A172 (cell line): ENCODE measurements around the gene UBA7. TPM values are rescaled to one million over a fixed set of nuclear protein-coding genes. Genes with fewer than 3 reads are reported as not detected.
"Not testable (repeated sequence)": the region's sequence is repeated elsewhere in the genome, so short reads cannot be mapped to it uniquely, and the experiment has no call there.

Experiments
- DNase-seq: peaks from one replicate; pipeline ENCODE4 v3.0.0-alpha.2; 2015; ENCODE audit warnings: low spot score
- total RNA-seq: library from RNA; depleted of rRNA; stranded (reverse); fragments of >200 nt; shearing (Covaris generic); gene quantifications from 2 replicates; pipeline ENCODE4 v1.2.3, GENCODE V29; 2014; rRNA removed

UBA7 gene, protein sequence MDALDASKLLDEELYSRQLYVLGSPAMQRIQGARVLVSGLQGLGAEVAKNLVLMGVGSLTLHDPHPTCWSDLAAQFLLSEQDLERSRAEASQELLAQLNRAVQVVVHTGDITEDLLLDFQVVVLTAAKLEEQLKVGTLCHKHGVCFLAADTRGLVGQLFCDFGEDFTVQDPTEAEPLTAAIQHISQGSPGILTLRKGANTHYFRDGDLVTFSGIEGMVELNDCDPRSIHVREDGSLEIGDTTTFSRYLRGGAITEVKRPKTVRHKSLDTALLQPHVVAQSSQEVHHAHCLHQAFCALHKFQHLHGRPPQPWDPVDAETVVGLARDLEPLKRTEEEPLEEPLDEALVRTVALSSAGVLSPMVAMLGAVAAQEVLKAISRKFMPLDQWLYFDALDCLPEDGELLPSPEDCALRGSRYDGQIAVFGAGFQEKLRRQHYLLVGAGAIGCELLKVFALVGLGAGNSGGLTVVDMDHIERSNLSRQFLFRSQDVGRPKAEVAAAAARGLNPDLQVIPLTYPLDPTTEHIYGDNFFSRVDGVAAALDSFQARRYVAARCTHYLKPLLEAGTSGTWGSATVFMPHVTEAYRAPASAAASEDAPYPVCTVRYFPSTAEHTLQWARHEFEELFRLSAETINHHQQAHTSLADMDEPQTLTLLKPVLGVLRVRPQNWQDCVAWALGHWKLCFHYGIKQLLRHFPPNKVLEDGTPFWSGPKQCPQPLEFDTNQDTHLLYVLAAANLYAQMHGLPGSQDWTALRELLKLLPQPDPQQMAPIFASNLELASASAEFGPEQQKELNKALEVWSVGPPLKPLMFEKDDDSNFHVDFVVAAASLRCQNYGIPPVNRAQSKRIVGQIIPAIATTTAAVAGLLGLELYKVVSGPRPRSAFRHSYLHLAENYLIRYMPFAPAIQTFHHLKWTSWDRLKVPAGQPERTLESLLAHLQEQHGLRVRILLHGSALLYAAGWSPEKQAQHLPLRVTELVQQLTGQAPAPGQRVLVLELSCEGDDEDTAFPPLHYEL
- total RNA-seq: 13.1 and 19.7 TPM in 2 replicates

DNA sequence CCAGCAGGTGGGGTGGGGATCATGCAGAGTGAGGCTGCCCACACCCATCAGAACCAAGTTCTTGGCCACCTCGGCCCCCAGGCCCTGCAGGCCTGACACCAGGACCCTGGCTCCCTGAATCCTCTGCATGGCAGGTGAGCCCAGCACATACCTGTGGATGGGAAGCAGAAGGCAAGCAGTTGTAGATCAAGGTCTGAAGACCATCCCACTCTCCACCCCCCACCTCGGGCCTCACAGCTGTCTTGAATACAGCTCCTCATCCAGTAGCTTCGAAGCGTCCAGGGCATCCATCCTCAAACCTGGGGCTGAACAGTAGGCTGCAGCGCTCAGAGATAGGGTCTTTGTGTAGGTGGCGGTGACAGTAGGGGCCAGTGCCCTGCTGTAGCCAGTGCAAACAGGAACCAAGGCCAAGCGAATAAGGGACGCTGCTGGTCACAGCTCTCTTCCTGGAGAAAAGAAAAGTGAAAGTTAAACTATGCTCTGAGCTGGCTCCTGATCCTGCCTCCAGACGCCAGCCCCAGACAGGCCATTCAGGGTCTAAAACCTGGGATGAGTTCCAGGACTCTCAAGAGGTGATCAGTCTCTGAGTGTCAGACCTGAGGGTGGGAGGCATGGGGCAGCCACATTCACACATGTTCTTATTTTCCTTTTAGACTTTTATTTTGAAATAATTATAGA, at the start of gene UBA7:
UBA7 (minus strand) TSS at position 457 of the 678 bp plus-strand sequence; CDS start at position 291, 166 bp downstream.
- peak; percentile 70 for DNase-seq

DNA sequence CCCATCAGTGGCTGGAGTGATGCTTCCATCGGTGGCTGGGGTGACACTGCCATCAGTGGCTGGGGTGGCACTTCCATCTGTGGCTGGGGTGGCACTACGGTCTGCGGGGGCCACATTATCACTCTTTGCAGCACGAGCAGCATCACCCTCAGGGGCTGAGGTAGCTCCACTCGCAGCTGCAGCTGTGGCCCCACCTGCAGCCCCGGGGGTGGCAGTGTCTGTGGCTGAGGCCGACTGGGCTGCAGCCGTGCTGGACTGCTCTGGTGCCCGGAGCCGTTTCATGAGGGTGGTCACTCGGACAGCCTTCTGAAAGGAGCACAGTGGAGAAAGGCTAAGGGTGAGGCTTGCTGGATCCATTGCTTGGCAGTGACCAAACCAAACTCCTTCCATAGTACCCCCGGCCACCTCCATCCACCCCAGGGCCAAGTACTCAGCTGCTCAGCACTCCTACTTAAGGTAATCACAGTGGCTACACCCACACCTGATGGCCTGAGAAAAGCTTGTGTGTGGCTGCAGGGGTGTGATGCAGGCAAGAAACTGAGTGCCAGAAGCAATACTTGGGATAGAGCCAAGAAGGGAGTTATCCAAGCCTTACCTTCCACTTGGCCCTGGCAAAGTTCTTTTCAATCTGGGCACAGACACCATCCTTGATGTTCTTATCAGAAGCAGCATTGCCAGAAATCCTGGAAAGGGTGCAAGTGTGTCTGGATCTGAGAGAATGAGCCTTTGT, 46.0 kb upstream of the UBA7 start:
- no peak for DNase-seq

DNA sequence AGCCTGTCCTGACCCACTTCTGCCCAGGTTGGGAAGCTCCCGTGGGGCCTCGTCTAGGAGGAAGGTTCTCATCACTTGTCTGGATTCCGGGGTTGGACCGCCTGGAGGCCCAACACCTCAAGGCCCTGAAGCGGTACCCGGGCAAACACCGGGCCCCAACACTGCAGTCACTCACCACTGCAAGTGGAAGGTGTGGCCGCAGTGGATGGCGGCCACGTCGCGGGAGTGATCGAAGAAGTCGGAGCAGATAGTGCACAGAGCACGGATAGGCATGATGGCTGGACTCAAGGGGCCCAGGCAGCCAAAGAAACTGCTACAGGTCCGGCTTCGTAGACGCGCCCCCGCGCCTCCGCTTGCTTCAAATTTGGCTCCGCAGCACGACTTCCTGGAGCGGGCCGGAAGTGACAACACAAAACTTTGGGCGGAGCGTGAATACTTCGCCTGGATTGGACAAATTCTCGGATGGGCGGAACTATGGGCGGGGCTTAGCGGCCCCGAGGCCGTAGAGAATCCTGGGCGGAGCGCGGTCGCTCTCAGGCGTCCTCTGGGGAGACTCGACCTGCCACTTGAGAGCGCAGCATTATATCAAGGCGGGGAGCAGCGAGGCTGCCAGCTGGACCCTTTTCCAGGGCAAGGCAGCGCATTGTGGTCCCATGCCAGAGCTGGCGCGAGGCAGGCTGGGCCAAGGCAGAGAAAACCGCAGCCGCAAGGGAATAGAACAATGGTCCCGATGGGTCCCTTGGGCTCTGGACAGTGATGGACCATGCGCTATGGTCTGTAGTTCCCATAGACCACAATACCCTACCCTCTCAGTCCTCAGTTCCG, 42.6 kb upstream of the UBA7 start, which contains the start of gene TRAIP:
TRAIP (minus strand) TSS at position 384 of the 825 bp plus-strand sequence; CDS start at position 273, 111 bp downstream.
- peak; percentile 85 for DNase-seq

DNA sequence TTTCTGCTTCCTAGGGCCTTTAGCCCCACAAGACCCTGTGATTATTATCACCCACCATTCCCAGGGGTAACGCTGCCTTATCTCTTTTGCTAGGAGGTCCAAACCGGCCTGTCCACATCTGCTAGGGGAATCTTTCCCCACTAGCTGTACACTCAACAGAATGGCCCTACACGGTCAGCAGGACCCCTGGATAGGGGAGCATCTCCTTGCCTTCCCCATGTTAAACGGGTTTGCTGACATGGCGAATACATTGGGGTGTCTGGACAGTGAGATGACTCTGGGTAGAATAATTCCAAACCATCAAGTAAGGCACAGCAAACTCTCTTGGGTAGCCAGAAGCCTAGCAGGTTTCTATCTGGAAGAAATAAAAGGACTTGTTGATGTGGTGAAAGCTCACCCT, 41.9 kb upstream of the UBA7 start:
- no peak for DNase-seq

DNA sequence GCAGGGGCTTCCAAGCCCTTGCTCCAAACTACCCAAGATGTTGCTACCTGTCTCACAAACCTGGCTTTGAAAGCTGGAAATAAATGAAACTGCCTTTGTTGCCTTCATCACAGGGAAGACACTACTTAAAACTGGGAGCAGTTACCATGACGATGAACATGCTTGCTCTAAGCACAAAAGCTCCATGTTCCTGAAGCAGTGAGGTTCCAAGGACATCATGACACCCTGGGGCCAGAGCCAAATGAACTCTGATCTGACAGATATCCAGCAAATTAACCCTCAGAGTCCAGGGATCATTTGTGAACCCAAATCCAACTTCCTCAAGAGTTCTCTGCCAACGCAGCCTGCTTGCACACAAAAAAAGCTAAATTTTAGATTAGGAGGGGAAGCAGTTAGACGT, 31.9 kb upstream of the UBA7 start:
- DNase-seq: no peak

DNA sequence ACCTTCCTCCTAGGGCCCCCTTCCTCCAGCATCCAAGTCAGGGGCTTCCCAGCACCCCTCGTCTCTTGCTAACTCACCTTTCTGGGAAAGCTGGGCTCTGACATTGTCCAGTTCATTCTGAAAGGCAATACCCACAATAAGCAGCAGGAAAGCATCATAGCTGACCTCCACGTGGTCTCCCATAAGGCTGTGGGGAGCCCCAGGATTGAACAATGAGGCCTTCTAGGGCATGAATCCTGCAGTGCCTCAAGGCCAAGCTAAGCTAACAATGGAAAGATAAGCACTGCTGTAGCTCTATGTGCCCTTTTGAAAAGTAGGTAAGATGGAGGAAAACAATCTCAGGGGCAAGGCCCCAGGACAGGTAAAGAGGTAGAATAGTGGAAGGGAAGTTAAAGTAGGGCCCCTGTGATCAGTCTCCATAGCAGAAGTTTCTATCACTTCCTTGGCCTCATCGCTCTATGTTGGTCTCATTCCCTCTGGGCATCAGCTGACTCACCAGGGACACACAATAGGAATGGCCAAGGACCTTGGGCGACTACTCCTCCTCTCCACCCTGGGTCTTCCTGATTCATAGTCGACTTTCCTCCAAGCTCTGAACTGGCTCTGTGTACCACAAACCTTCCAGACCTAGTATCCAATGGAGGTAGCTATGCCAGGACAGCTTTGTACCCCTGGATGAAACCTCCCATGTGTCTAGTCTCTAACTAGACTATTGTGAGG, 30.9 kb upstream of the UBA7 start:
- no peak for DNase-seq

DNA sequence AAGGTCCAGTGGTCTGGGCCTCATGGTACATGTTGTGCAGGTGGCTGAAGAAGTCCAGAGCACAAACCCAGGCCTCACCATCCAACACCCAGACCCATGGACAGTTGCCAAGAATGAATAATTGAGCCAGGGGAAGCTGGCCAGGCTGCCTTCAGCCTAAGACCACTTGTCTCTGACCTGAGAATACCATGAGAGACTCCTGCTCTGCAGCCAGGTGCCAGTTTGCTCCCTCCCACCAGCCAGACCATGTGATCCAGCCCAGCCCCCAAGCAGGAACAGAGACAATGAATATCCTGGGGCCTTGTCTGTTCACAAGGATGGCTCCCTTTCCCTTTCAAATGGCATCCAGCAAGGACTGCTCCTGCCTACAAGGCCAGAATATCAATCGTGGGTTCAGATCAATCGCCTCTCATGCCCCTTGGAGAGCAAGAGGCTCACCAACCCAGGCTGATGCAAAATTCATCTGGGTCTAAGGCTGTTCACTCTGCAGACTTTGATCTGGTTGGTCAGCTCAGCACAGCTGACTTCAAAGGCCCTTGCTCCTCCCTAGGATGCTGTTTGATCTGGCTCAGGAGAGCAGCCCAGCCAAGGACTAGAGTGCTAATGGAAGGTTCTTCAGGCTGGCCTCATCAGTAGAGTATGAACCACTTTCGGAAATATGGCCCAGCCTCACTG, 29.2 kb upstream of the UBA7 start:
- no peak for DNase-seq

DNA sequence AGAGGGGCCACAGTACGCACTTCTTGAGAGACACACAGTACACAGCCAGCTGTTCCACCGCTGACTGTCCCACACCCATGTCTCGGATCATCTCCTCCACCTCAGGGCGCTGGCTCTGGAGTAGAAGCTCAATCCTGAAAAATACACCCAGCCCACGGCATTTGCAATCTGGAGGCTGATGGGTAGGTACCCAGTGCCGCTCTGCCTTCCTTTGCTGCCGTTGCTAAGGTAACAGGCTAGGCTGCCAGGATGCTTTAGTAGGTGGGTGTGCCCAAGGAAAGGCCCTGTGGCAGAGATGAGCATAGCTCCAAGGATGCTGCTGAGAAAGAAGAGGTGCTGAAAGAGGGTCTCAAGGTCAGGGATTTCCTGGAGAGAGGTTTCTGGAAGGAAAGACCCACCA, 28.1 kb upstream of the UBA7 start:
- no peak for DNase-seq

DNA sequence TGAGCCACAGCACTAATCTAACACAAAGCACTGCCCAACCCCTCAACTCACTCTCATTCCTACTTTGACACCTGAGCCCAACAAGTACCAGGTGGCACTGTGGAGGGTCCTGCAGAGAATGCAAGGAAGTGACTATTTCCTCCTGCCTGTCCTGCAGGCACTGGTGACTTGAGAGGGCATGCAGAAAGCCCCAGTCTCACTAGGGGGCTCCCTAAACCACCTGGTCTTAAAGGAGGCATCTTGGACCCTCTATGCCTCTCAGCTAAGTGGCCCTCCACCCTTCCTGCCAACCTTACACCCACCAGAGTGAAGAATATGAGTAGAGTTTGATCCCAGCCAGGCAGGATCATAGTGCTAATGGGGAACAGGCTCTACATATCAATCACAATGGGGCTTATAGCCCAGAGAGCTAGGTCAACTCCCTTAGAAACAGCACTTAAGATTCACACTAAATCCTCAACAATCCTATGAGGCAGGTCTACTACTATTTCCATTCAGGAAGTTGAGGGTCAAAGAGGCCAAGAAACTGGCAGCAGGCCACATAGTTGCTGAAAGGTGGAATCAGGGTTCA, 27.5 kb upstream of the UBA7 start:
- DNase-seq: no peak

DNA sequence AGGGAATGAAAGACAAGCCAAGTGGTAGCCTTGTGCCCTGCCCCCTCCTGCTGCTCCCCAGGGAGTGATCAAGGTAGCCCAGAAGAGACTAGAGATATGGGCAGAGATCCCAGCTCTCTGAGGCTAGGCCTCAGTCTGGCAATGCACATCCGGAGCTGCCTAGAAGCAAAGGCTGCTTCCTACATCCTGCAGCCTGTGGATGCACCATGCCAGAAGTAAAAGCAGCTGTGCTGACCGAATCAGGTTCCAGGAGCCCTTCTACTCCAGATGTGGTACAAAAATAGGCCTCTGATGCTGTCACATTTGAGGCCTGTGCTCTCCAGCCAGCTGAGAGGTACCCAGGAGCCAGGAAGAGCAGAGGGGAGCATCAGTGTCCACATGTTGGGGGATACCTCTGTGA, 26.6 kb upstream of the UBA7 start:
- DNase-seq: no peak

DNA sequence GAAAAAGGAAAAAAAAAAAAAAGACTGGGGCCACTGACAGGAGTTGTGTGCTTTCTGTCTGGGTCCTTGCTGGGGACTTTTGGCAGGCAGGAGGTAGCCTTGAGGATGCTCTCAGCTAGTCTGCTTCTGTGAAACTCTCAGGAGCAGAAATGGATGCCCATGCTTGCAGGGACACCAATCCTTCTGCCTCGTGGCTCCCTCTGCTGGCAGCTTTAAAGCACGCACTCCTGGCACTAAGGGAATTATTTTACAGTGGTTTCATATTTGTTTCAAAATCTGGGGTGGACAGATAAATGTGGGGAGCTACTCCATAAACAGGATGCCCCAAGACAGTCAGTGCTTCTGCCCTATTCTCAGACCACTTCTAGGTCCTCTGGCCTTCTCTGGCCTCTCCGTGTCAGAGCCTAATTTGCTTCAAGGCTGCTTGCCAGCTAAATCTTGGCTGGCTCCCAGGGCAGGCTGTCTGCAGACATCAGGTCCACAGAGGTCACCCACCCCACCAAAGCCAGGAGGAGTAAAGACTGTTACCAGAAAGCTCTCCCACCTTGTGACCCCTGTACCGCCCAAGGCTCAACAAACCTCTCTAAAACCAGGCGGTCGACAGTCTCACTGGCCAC, 25.5 kb upstream of the UBA7 start:
- peak; percentile 67 for DNase-seq

DNA sequence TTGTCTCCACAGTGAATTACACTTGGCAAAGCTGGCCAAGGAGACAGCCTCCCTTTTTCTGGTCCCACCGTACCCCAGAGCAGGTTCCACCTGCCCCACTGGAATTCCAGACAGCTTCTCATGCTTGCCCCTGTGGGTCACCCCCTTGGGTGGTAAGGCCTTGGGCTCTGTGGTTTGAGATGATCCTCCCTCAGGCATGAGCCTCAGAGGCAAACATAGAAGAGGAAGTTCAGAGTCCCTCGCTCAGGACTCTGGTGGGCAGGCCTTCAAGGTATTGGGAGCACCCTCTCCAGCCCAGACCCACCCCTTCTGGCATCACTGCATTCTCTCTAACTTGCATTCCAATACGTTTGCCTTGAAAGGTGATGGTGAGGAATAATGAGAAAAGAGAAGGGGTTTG, 17.6 kb upstream of the UBA7 start:
- no peak for DNase-seq

DNA sequence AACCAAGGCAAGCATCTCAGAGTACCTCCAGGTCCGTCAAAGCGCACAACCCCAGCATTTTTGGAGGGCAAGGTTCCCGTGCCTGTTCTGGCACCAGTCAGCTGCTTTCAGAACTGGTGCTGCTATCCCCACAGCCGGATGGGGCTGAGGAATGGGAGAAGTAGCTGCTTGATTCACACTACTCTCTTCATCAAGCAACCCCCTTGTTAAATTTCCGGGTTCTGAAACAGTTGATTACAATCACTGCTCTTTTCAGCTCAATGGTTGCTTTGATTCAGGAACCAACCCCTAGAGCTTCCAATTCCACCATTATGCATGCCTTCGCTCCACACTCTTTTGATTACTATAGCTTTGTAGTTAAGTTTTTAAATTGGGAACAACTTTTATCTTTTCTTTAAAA, 12.3 kb upstream of the UBA7 start:
- DNase-seq: no peak

DNA sequence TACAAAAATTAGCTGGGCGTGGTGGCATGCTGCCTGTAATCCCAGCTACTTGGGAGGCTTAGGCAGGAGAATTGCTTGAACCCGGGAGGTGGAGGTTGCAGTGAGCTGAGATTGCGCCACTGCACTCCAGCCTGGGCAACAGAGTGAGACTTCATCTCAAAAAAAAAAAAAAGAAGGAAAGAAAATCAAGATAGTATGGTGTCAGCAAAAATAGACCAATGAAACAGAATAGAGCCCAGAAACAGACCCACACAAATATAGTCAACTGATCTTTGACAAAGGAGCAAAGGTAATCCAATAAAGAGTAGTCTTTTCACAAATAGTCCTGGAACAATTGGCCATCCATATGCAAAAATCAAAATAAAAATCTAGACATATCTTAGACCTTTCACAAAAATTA, 9.4 kb upstream of the UBA7 start:
- not testable (repeated sequence) for DNase-seq

DNA sequence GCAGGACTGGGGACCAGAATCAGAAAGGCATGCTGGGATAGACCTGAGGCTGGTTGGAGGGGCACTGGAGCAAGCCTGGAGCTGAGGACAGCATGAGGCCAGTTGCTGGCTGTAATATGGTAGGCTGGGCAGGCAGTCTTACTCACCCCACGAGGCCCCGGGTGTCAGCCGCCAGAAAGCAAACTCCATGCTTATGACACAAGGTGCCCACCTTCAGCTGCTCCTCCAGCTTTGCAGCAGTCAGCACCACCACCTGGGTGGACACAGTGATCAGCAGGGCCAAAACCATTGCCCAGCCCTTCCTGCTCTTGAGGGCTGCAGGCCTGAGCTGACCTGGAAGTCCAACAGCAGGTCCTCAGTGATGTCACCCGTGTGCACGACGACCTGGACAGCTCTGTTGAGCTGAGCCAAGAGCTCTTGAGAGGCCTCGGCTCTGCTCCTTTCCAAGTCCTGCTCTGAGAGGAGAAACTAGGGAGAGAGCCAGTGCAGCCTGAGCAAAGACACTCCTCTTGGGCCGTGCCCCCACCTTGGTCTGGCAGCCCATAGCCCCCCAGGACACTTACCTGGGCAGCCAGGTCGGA, 747 bp downstream of the UBA7 start:
- no peak for DNase-seq

DNA sequence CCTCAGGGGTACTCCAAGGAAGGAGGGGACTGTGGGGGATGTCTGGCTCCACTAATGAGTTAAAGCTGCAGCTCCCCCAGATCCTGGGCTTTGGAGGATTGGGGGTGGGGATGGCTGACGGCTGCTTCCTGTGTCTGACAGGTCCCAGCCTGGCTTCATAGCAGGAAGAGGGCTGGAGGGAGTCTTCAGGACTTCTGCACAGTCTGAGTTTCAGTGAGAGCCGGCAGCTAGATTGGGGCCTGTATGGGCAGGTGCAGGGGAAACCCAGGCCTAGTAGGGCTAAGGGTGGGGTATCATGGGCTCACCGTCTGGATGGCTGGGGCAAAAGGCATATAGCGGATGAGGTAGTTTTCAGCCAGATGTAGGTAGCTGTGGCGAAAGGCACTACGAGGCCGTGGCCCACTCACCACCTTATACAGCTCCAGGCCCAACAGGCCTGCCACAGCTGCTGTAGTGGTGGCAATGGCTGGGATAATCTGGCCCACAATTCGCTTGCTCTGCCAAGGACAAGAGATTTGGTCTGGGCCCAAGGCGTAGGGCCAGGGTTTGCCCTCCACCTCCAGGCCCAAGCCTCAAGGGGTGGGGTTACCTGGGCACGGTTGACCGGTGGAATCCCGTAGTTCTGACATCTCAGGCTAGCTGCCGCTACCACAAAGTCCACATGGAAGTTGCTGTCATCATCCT, 6.2 kb downstream of the UBA7 start:
- DNase-seq: no peak

DNA sequence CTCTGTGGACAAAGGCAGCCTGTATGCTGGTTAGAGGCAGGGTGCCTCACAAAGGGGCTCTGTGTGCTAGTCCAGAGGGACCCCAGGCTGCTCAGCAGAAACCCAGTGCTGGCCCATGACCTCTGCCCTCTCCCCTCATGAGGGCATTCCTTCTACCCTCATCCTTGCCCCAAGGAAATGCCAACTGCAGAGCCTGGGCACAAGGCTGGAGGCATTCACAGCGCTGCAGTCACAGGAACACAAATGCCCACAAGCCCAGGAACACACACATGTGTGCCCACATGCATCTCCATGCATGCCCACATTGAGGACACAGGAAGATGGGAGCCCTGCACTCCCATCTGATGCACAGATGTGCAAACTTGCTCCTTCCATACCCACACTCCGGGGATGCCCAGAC, 6.9 kb downstream of the UBA7 start:
- DNase-seq: no peak
